HG02970 (cell line): ENCODE results near the gene HMG20A.

ENCODE experiments used
- ATAC-seq: cut with Tn5 transposase; IDR thresholded peaks from one replicate; pipeline ENCODE4 v1.9.1; 2021; ENCODE audit warnings: mild to moderate bottlenecking, moderate library complexity, moderate number of reproducible peaks; ENCODE audit not compliant: unreplicated experiment, low FRiP score

The HMG20A gene

DNA sequence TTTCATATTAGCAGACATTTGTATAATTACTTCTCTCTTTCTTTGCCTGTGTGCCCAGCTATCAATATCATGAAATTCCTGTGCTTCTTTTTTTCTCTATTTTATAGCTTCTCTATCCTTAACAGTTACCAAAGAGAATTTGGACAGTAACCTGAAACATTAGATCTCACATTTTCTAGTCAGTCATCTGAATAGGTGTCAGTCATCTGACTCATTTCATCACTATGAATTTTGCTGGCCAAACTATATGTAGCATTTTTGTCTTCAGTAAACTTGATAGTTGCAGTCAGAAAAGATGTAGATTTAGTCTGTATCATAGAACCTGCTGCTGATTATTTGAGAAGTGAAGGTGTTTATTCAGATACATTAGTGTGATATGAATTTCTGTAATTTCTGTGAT, 52.6 kb downstream of the HMG20A start:
- no peak for ATAC-seq

GRCh38 chr15:77474310-77474988, 53.8 kb downstream of the HMG20A start:
- no peak for ATAC-seq

DNA sequence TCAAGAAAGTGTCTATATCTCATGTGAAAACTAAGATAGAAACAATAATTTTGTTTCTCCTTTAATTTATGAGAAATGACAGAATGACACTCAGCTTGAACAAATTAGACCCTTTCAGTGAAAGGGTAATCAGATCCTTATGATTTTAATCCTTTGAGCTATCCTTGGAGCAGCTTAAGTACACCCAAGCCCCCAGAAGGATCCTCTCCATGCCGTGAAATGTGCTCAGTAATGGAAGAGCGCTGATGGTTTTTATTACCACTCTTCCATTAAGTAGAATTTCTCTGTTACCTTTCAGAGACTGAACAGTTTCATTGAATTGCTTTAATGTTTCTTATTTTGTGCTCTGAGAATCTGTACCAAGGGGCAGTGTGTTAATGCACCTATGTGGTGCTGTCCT, 54.3 kb downstream of the HMG20A start:
- ATAC-seq: no peak

GRCh38 chr15:77475898-77476297, 55.2 kb downstream of the HMG20A start:
- no peak for ATAC-seq

DNA sequence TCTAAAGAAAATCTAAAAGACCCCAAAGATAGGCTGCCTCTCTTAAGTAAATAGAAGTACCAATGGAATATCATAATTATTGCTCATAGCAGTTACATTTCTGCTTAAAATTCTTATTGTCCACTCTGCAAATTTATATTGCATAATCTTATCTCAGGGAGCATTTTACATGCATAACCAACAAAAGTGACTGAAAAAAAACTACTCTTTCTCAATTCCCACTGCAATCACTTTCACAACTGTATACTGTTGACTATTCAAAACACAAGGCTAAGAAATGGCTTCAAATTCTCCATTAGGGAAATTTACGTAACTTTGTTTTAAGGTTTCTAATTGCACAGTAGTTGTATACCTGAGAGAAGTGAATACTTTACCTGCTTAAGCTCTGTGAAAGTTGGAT, 56.3 kb downstream of the HMG20A start:
- ATAC-seq: no peak

DNA sequence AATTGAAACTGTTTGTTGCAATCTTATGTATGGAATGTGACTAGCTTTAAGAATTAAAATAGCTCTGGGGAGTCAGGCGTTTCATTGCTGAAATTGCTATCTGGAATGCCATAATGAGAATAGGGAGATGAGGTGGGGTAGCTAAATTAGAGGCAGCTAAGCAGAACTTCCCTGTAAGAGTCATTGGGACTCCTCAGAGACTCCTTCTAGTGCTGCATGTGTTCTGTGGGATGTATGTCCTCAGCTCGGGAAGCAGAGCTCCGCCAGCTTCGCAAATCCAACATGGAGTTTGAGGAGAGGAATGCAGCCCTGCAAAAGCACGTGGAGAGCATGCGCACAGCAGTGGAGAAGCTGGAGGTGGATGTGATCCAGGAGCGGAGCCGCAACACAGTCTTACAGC, 57.4 kb downstream of the HMG20A start:
- ATAC-seq: no peak

DNA sequence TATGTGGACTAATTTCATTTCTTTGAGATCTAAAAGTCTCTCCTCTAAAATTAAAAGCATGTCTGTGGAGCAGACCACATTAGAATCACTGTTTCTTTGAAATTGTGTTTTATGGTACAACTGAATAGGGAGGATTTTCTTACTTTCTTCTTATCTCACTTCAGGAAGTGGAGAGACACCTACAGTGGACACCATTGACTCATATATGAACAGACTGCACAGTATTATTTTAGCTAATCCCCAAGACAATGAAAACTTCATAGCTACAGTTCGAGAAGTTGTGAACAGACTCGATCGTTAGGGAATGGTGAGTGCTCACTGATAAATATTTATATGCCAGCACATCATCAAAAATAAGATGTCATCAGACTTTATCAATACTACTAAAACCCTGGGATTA, 58.3 kb downstream of the HMG20A start:
- no peak for ATAC-seq

GRCh38 chr15:77480859-77481633, 60.4 kb downstream of the HMG20A start:
- ATAC-seq: no peak

- no peak for ATAC-seq
Observed at GRCh38 chr15:77481670-77482069, 61.0 kb downstream of the HMG20A start.

- no peak for ATAC-seq
Observed at GRCh38 chr15:77482570-77482969, 61.9 kb downstream of the HMG20A start.

DNA sequence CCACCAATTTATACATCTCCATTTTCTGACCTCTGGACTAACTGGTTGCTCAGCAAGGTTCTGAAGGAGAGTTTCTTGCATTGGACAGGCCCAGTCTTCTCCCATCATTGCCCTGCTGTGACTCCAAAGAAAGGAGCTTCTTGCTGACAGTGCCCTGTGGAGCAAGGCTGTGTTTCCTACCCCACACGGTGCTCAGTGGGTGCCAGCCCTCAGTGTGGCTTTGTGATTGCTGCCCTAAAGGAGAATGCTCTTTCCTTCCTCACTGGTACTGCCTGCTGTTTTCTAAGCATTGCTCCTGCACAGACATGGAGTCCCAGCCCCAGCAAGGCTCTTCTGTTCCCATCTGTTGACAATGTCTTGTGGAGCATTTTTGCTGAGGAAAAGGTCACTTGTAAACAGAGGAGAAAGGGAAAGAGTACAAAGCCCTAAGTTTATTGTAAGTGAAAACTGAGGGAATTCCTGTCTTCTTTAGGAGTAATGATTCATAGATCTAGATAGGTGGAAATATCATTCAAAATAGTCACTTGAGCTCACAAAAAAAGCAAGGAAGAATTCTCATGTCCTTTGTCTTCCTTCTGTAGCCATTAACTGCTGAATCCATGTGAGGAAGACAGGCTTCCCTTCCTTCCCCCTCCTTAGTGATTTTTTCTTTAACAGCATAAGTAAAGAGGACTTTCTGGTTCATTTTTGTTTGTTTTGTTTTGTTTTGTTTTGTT, 62.9 kb downstream of the HMG20A start:
- no peak for ATAC-seq

DNA sequence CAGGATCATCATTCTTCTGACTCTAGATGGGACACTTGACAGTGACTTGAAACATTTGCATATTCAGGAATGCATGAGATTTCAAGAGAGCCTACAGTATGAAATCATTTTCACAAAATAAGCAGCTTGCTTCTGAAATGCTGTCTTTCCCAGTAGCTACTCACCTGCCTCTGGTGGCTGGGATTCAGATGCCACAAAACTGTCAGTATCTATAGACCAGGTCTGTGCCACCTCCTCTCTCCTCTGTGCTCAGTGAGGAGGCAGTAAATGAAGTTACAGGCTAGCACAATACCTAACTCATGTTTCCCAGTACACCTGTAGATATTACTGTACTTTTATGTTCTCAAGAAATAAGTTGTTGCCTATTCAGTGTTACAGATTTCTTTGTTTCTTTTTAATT, 64.3 kb downstream of the HMG20A start:
- no peak for ATAC-seq

GRCh38 chr15:77486542-77487468, 66.1 kb downstream of the HMG20A start:
- no peak for ATAC-seq

- no peak for ATAC-seq
Observed at GRCh38 chr15:77487469-77487842, 66.8 kb downstream of the HMG20A start.

DNA sequence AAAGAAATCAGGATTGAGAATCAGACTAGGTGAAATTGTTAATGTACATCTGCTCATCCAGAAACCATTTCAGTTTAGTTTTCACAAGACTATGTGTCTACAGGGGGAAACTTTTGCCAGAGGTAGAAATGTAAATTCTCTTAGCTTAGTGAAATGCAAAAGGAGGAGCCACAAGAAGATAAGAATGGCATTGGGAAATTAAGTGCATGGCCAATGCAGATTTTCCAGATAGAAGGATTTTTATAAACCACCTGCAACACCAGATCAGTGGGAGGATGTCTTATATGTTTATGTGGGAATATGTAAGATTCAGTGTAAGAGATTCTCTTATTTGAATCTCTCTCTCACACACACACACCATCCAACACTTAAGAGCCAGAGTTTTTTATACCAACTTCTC, 67.2 kb downstream of the HMG20A start:
- ATAC-seq: no peak

GRCh38 chr15:77489647-77490046, 69.0 kb downstream of the HMG20A start:
- no peak for ATAC-seq

GRCh38 chr15:77493324-77493907, 72.7 kb downstream of the HMG20A start:
- no peak for ATAC-seq

DNA sequence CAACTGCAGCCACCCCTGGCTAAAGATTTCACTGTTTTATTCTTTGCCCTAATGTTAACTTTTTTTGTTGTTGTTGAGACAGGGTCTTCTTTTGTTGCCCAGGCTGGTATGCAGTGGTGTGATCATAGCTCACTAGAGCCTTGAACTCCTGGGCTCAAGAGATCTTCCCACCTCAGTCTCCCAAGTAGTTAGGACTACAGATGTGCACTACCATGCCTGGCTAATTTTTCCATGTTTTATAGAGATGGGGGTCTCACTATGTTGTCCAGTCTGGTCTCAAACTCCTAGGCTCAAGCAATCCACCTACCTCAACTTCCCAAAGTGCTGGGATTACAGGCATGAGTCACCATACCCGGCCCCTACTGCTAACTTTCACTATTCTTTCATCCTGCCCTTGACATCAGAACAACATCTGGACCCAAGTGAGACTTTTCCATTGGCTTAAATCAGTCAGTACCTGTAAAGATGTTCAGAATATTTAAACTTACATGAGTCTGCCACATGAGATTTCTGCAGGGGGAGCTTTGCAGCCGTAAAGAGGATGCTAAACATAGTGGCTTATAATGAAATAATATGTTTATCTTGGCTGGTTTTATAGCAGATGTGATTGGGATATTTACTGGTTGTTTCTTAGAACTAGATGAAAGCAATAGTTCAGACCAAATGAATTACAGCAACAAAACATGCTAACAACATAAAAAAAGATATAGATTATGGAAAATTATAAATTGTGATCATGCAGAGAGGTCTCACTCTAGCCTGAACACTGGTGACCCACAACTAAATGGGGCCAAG, 73.6 kb downstream of the HMG20A start:
- no peak for ATAC-seq

GRCh38 chr15:77494964-77495363, 74.3 kb downstream of the HMG20A start:
- ATAC-seq: no peak
